Prostate gland (tissue), 2 donors: Measurements from ENCODE around the gene CNTNAP2. TPM values are rescaled to one million over a fixed set of nuclear protein-coding genes. Genes with fewer than 3 reads are reported as not detected.

Source experiments
- DNase-seq: peaks from one replicate; pipeline ENCODE4 v3.0.0-alpha.2; 2019; ENCODE audit warnings: low spot score
- H3K27ac ChIP-seq, 2 donors: fragments of 200-600 bp; sonication (generic); 2 replicates each; pipeline ENCODE4 v1.5.1; 2017 to 2019
- H3K27me3 ChIP-seq: fragments of 200-600 bp; sonication (generic); replicated peaks from 2 replicates; pipeline ENCODE4 v1.5.1; 2019; ENCODE audit not compliant: insufficient read depth
- H3K36me3 ChIP-seq, 2 donors: fragments of 200-600 bp; sonication (generic); 1 replicate in 1 of 2; 2 replicates in 1 of 2; pipeline versions ENCODE4 v1.5.1 to v1.8.1; 2017 to 2019
- H3K4me1 ChIP-seq: fragments of 200-600 bp; sonication (generic); replicated peaks from 2 replicates; pipeline ENCODE4 v1.5.1; 2019
- H3K4me3 ChIP-seq, 2 donors: fragments of 200-600 bp; sonication (generic); 2 replicates each; pipeline ENCODE4 v1.5.1; 2017 to 2019
- H3K9me3 ChIP-seq: fragments of 200-600 bp; sonication (generic); 2 replicates; pipeline ENCODE4 v1.5.1; 2017
- CTCF ChIP-seq, 4 experiments: fragments of 200-600 bp in 2 of 4; fragments of 450-650 bp in 2 of 4; sonication (generic) in 2 of 4; IDR thresholded peaks; 1 replicate in 3 of 4; 2 replicates in 1 of 4; pipeline ENCODE4 v1.5.1; 2016 to 2019; ENCODE audit warnings: antibody characterized with exemption in 4 of 4, mild to moderate bottlenecking in 2 of 4, moderate library complexity in 2 of 4
- POLR2A ChIP-seq: fragments of 450-650 bp; IDR thresholded peaks from one replicate; pipeline ENCODE4 v1.6.1; 2016; ENCODE audit warnings: antibody characterized with exemption, mild to moderate bottlenecking
- POLR2AphosphoS5 ChIP-seq: sonication (generic); formaldehyde crosslinking; IDR thresholded peaks from one replicate; pipeline ENCODE4 v1.6.1; 2017; ENCODE audit warnings: antibody characterized with exemption
- WGBS: methylation state at CpG from one replicate; pipeline ENCODE4 v1.1.5; 2018; 5-methylcytosine and 5-hydroxymethylcytosine counted together
- intact Hi-C: fragments of 100-400 bp; cut with DNase I; formaldehyde crosslinking; loops from one replicate; pipeline ENCODE4 v1.14.2; 2022
- total RNA-seq, 2 donors: library from RNA; depleted of rRNA; stranded (reverse); fragments of >200 nt; gene quantifications; one replicate each; pipeline ENCODE4 v1.1.0, GENCODE V29; 2016

The CNTNAP2 gene
- total RNA-seq, 2 donors from 2014 or later: 10.6 to 43.7 TPM

DNA sequence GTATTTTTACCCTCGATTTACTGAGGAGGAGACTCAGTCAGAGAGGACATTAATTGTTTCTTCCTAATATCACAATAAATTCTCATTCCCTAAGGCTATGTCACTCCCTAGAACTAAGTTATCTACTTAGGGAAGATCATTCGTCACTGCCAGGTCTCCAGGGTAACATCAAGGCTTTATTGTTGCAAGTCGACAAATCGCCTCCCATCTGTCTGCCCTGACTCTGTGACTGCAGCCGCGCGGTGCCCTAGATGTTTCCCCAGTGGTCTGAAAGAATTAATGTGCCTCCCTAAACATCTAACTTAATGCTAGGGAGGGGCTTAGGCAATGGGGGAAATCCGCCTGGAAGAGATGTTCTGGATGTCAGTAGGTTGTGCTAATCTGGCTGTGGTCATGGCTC, 1915.2 kb downstream of the CNTNAP2 start:
- WGBS: 74% methylated on average over 8 of the region's 8 CpGs
- Histone ChIP-seq H3K4me3 (no peak overlapping the region), H3K9me3 (no peaks in the 10 kb centered on the region), H3K27me3 (no peaks in the 10 kb centered on the region), H3K36me3 (no peaks in the 10 kb centered on the region), H3K4me1 (no peaks in the 10 kb centered on the region), H3K27ac (no peak overlapping the region)
- no peak for DNase-seq
- intact Hi-C loops: no loop called here
- TF ChIP-seq CTCF (IDR thresholded peaks at IDR 0.05) (no peak), POLR2A (no peak), POLR2AphosphoS5 (no peak)

DNA sequence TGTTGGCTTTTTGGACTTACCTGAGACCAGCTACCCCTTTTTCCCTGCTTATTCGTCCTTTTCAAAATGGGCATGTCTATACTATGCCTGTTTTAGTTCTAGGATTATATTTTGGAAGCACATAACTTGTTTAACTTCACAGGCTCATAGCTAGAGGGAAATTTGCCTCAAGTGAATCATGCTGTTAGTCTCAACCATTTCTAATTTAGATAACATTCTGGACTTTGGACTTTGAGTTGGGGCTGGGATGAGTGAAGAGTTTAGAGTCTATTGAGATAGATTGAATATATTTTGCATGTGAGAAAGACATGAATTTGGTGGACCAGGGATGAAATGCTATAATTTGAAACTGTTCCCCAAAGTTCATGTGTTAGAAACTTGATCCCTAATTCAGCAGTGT, 1919.3 kb downstream of the CNTNAP2 start:
- DNase-seq: no peak
- no peaks in the 10 kb centered on the region for H3K27me3 ChIP-seq
- no peak overlapping the region for H3K27ac ChIP-seq
- intact Hi-C loops: no loop called here
- no peaks in the 10 kb centered on the region for H3K9me3 ChIP-seq
- H3K4me3 ChIP-seq: no peak overlapping the region
- H3K36me3 ChIP-seq: no peaks in the 10 kb centered on the region
- WGBS: 95% methylated on average over 1 of the region's 1 CpG
- H3K4me1 ChIP-seq: no peaks in the 10 kb centered on the region
- no peak for TF ChIP-seq POLR2AphosphoS5
- TF ChIP-seq CTCF (IDR thresholded peaks at IDR 0.05): no peak
- TF ChIP-seq POLR2A: no peak

DNA sequence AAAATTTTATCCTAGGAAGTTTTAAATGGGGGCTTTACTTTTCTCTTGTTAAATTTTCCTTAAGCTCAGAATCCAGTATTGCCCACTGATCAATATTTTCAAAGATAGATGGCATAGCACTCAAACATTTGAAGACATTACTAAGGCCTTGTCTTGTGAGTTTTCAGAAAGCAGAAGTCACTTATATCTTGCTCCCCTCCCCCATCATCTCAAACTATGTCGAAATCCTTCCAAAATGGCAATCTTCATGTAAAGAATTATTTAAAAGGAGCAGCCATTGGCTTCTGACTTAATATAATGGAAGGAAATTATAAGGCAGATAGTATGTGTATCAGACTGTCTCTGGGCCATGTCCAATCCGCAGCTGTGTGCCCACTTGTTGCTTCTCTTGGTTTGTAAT, 1920.4 kb downstream of the CNTNAP2 start:
- no peaks in the 10 kb centered on the region for H3K9me3 ChIP-seq
- H3K4me1 ChIP-seq: no peaks in the 10 kb centered on the region
- no peaks in the 10 kb centered on the region for H3K27me3 ChIP-seq
- no peak overlapping the region for H3K4me3 ChIP-seq
- no peaks in the 10 kb centered on the region for H3K36me3 ChIP-seq
- intact Hi-C loops: no loop called here
- H3K27ac ChIP-seq: no peak overlapping the region
- DNase-seq: no peak
- TF ChIP-seq CTCF (IDR thresholded peaks at IDR 0.05) (no peak), POLR2AphosphoS5 (no peak), POLR2A (no peak)
- 88% methylated on average over 2 of the region's 2 CpGs for WGBS

DNA sequence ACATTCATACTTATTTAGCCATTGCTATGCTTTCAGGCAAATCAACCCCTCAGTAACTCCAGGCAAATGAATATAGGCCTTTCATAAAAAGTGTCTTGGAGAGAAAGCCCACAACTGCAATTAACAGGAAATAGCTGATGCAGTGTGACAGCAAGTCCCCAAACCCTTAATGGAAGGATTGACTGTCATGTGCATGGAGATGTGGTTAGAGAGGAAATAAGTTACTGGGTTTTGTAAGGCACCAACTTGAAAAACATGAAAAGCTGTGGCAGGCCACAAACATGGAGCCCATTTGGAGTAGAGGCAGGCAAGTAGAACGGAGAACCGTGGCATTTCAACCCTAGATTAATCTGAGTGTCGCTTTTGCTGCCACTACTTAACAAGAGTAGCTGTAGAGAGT, 1924.6 kb downstream of the CNTNAP2 start:
- Histone ChIP-seq H3K27me3 (no peaks in the 10 kb centered on the region), H3K4me3 (no peak overlapping the region), H3K36me3 (no peaks in the 10 kb centered on the region), H3K4me1 (no peaks in the 10 kb centered on the region), H3K27ac (no peak overlapping the region), H3K9me3 (no peaks in the 10 kb centered on the region)
- intact Hi-C loops: no loop called here
- TF ChIP-seq POLR2A (no peak), CTCF (IDR thresholded peaks at IDR 0.05) (no peak), POLR2AphosphoS5 (no peak)
- 96% methylated on average over 3 of the region's 3 CpGs for WGBS
- no peak for DNase-seq

GRCh38 chr7:148042935-148043631, 1926.5 kb downstream of the CNTNAP2 start:
- intact Hi-C loops: no loop called here
- no peak for TF ChIP-seq CTCF (IDR thresholded peaks at IDR 0.05)
- no peak for TF ChIP-seq POLR2AphosphoS5
- no peak for TF ChIP-seq POLR2A
- Histone ChIP-seq H3K4me3 (no peak overlapping the region), H3K4me1 (no peaks in the 10 kb centered on the region), H3K27ac (no peak overlapping the region), H3K36me3 (no peaks in the 10 kb centered on the region), H3K9me3 (no peaks in the 10 kb centered on the region), H3K27me3 (no peaks in the 10 kb centered on the region)
- DNase-seq: no peak
- 56% methylated on average over 3 of the region's 3 CpGs for WGBS
